Activated T-cell treated with anti-CD3 and anti-CD28 coated beads for 4 hours (primary cell): ENCODE results near the gene GJB5.

ENCODE experiments used
- DNase-seq: peaks from one replicate; pipeline ENCODE4 v3.0.0-alpha.2; 2020

Gene GJB5

GRCh38 chr1:34777519-34778321, 22.9 kb downstream of the GJB5 start:
- no peak for DNase-seq

GRCh38 chr1:34778381-34778780, 23.5 kb downstream of the GJB5 start:
- no peak for DNase-seq

- no peak for DNase-seq
These were observed 24.2 kb downstream of the GJB5 start for GRCh38 chr1:34779005-34779404.

- DNase-seq: no peak
These were observed 24.7 kb downstream of the GJB5 start for GRCh38 chr1:34779526-34779925.

- DNase-seq: no peak
These were observed 25.1 kb downstream of the GJB5 start for GRCh38 chr1:34779962-34780361.

GRCh38 chr1:34780528-34780927, 25.7 kb downstream of the GJB5 start:
- no peak for DNase-seq

- DNase-seq: no peak
These were observed 26.4 kb downstream of the GJB5 start, which contains the start of gene GJB3 for GRCh38 chr1:34781071-34781843. GJB3 (plus strand) TSS chr1:34781214; CDS start chr1:34784763, 3,549 bp downstream.

- DNase-seq: no peak
These were observed 27.1 kb downstream of the GJB5 start for GRCh38 chr1:34781844-34782391.

- no peak for DNase-seq
These were observed 29.9 kb downstream of the GJB5 start for GRCh38 chr1:34784751-34785221.

GRCh38 chr1:34785231-34785874, 30.5 kb downstream of the GJB5 start:
- DNase-seq: no peak

- DNase-seq: no peak
These were observed 31.1 kb downstream of the GJB5 start for GRCh38 chr1:34785875-34786470.

- DNase-seq: peak; percentile 40
These were observed 31.9 kb downstream of the GJB5 start for GRCh38 chr1:34786521-34787325.

- no peak for DNase-seq
These were observed 32.9 kb downstream of the GJB5 start for GRCh38 chr1:34787461-34788420.

GRCh38 chr1:34790985-34791384, 36.1 kb downstream of the GJB5 start:
- DNase-seq: no peak

- no peak for DNase-seq
These were observed 37.6 kb downstream of the GJB5 start for GRCh38 chr1:34792424-34792823.

GRCh38 chr1:34792868-34793727, 38.3 kb downstream of the GJB5 start, which contains the start of gene GJA4:
GJA4 (plus strand) TSS chr1:34792999; CDS start chr1:34794214, 1,215 bp downstream.
- no peak for DNase-seq

- DNase-seq: no peak
These were observed 39.3 kb downstream of the GJB5 start for GRCh38 chr1:34794001-34794789.

- DNase-seq: no peak
These were observed 39.9 kb downstream of the GJB5 start for GRCh38 chr1:34794790-34795180.

- DNase-seq: no peak
These were observed 41.1 kb downstream of the GJB5 start for GRCh38 chr1:34795916-34796315.
